GM18511 (cell line): ENCODE data around the gene PRKCZ.
"Not testable (repeated sequence)": the region's sequence is repeated elsewhere in the genome, so short reads cannot be mapped to it uniquely, and the experiment has no call there.

Experiments
- ATAC-seq: cut with Tn5 transposase; IDR thresholded peaks from one replicate; pipeline ENCODE4 v1.9.1; 2021; ENCODE audit warnings: mild to moderate bottlenecking, moderate library complexity; ENCODE audit not compliant: unreplicated experiment

Gene PRKCZ

GRCh38 chr1:2147869-2148268 is 97.7 kb downstream of the PRKCZ start:
- not testable (repeated sequence) for ATAC-seq

- no peak for ATAC-seq
Measured at GRCh38 chr1:2148691-2149090, 98.5 kb downstream of the PRKCZ start.

DNA sequence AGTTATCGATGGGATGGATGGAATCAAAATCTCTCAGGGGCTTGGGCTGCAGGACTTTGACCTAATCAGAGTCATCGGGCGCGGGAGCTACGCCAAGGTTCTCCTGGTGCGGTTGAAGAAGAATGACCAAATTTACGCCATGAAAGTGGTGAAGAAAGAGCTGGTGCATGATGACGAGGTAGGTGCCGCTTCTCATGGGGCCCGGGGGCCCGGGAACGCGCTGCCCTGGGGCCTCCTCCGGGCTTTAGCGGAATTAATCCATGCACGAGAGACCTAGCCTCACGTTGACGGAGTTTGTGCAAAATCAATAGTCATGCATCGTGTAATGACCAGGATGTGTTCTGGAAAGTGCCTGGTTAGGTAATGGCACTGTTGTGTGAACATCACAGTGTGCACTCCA is 100.6 kb downstream of the PRKCZ start:
- no peak for ATAC-seq

DNA sequence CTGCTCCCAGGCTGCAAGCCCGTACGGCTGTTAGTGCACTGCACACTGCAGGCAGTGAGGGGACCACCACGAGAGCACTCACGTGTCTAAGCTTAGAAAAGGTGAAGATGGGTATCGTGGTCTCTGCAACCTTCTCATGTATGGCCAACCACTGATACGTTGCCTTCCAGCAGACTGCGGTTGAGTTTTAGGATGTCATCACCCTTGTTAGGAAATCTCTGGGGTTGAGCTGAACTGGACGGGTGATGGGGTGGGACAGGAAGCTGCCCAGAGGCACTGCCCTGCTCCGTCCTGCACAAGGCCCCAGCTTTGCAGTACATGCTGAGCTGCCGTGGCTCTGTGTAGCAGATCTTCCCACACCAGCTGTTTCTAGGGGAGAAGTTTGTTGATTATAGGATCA is 101.0 kb downstream of the PRKCZ start:
- ATAC-seq: no peak

DNA sequence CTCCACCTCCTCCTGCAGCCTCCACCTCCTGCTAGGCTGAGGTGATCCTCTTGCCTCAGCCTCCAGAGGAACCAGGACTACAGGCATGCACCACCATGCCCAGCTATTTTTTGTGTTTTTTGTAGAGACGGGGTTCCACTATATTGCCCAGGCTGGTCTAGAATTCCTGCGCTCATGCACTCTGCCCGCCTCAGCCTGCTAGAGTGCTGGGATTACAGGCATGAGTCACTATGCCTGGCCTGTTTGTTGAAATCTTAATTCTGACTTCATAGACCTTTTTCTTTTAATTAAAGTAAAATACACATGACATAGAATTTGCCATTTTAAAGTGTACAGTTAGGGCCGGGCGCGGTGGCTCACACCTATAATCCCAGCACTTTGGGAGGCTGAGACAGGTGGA is 101.7 kb downstream of the PRKCZ start:
- ATAC-seq: no peak

DNA sequence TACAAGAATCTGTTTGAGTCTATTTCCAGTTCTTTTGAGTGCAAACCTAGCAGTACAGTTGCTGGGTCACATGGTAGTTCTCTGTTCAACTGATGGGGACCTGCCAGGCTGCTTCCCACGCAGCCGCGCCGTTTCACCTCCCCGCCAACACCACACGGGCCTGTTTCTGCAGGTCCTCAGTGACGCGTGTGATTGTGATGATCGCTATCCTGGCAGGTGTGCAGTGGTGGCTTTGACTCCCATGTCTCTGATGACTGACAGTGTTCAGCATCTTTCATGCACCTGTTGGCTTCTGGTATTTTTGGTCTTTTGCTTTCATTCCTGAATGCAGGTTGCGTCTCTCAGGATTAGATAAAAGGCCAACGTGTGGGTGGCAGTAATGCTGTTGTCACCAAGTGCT is 102.7 kb downstream of the PRKCZ start:
- ATAC-seq: no peak

DNA sequence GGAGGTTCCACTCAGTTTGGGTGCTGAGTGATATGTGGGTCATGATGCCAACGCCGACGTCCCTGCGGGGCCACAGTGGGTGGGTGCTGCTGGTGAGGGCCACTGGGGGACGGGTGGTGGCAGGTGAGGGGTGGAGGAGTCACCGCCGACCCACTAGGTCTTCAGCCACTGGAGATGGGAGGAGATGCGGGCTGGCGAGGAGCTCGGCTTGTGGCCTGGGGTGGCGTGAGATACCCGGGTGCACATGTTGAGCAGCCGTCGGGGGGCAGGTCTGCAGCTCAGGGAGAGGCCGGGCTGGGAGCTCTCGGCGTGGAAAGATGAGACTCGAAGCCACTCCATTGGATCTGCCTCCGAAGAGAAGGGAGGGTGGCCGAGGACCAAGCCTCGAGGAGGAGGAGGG is 103.8 kb downstream of the PRKCZ start:
- no peak for ATAC-seq

DNA sequence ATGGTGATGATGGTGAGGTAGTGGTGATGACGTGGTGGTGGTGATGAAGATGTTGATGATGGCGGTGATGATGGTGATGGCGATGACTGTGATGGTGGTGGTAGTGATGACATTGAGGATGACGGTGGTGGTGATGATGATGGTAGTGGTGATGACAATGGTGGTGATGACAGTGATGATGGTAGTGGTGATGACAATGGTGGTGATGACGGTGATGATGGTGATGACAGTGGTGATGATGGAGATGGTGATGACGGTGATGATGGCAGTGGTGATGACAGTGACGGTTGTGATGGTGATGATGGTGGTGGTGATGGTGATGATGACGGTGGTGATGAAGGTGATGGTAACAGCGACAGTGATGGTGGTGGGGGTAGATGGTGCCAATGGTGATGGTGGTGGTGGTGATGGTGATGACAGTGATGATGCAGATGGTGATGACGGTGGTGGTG is 105.0 kb downstream of the PRKCZ start:
- ATAC-seq: no peak

DNA sequence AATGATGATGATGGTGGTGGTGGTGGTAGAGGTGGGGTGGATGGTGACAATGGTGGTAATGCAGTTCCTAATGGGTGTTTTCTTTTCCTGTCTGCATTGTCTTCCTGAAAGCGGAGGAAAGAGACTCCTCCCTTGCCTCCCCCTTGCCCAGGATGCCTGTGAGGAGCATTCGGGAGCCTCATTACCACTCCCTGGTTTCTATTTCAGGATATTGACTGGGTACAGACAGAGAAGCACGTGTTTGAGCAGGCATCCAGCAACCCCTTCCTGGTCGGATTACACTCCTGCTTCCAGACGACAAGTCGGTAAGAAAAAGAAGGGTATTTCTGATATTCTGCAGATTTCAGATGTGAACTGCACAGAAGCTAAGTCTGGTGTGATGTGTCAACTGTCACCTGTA is 105.6 kb downstream of the PRKCZ start:
- ATAC-seq: no peak

GRCh38 chr1:2156866-2157265 is 106.7 kb downstream of the PRKCZ start:
- ATAC-seq: no peak

- no peak for ATAC-seq
Measured at GRCh38 chr1:2157856-2158255, 107.6 kb downstream of the PRKCZ start.

DNA sequence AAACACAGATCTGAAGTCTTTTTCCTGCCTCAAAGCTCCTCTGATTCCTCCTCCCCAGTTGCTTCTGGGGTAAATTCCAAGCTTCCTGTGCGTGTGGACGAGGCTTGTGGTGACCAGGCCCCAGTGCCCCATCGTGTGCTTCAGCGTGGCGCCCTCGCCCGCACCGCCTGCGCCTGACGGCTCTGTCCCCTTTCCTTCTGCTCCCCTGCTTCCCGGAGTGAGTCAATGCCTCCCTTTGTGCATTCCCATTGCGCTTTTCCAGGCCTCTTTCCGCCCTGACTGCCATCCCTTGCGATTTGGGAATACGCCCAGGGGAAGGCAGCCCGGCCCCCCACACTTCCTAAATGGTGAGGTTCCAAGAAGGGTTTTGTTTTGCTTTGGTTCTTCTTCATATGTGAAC is 108.1 kb downstream of the PRKCZ start:
- no peak for ATAC-seq

- ATAC-seq: no peak
Measured at GRCh38 chr1:2159124-2159523, 108.9 kb downstream of the PRKCZ start.

GRCh38 chr1:2160451-2161300 is 110.5 kb downstream of the PRKCZ start:
- no peak for ATAC-seq

DNA sequence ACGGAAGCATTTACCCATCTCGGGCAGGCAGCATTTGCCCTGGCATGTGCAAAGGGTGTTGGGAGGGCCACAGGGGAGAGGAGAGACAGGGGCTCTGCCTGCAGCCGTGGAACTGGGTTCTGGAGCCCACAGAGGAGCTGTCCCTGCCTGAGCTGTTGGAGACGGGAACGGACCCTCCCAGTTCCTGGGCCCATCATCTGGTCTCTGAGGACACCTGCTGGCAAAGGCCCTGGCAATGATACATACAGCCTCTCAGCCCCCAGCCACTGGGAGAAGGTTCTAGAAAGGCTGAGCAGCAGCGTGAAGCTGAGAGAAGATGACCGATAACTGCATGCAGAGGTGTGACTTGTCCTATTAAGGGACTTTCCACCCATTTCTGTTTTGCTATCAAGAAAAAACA is 113.0 kb downstream of the PRKCZ start:
- no peak for ATAC-seq

- no peak for ATAC-seq
Measured at GRCh38 chr1:2165646-2166045, 115.4 kb downstream of the PRKCZ start.

GRCh38 chr1:2166254-2166653 is 116.0 kb downstream of the PRKCZ start:
- no peak for ATAC-seq

DNA sequence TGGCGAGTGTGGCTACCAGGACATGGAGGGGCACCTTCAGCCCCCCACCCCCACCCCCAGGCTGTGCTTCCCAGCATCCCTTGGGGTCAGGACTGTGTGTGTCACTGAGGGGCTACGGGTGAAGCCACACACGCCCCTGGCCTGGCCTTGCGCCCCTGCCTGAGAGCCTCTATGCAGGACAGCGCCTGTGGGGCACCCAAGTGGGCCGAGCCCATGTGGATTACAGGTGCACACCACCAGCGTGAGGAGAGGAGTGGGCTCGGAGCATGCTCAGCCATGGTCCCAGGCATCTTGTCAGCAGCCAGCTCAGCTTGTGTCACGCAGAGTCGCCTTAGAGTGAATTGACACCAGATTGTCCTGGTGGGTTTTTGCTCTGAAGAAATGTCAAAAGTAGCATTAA is 116.5 kb downstream of the PRKCZ start:
- no peak for ATAC-seq

DNA sequence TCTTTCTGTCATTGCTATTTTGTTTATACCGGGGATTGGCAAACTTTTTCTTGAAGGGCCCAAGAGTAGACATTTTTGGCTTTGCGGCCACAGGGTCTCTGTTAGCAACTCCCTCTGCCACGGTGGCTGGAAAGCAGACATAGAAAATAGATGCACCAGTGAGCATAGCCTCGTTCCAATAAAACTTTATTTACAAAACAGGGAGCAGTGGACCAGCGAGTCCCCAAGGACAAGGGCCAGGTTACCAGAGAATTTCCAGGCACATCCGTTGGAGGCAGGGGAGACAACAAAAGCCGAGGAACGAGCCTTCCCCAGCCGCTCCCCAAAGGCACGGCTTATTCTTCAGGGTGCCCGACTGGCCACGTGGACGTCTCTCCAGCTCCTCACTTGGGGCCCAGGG is 117.9 kb downstream of the PRKCZ start:
- no peak for ATAC-seq

GRCh38 chr1:2168535-2168934 is 118.3 kb downstream of the PRKCZ start:
- no peak for ATAC-seq

GRCh38 chr1:2169200-2169836 is 119.1 kb downstream of the PRKCZ start:
- no peak for ATAC-seq

DNA sequence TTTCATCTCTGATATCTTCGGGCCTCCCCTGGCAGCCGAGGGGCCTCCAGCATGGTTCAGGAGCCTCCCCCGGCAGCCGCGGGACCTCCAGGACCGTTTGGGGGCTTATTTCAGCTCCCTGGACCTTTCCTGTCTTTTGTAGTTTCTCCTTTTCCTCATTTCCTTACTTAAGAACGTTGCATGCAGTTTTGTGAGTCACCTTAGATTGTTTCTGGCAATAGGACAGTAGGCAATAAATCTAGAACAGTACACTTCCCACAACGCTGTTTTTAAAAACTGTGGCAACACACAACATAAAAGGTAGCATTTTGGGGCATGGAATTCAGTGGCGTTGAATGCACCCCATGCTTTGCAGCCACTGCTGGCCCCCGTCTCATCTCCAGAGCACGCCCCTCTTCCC is 120.0 kb downstream of the PRKCZ start:
- no peak for ATAC-seq
